Activated naive CD4-positive, alpha-beta T cell (primary cell): ENCODE data around the gene SYT9.

Source experiments
- DNase-seq, 4 experiments: peaks; one replicate each; lab custom pipeline; 2025; lab: John Stamatoyannopoulos, UW

Gene SYT9

GRCh38 chr11:7251836-7252682, at the start of gene SYT9:
Gene SYT9, plus strand, starts transcription at chr11:7251904. Its CDS starts 283 bp downstream, at chr11:7252187.
- DNase-seq: no peak

- DNase-seq: no peak
Observed at GRCh38 chr11:7202412-7202811, 49.3 kb upstream of the SYT9 start.

- no peak for DNase-seq
Observed at GRCh38 chr11:7204778-7205177, 46.9 kb upstream of the SYT9 start.

GRCh38 chr11:7208391-7208790, 43.3 kb upstream of the SYT9 start:
- DNase-seq: no peak

GRCh38 chr11:7219491-7219890, 32.2 kb upstream of the SYT9 start:
- DNase-seq: no peak

- DNase-seq: no peak
Observed at GRCh38 chr11:7220636-7221035, 31.1 kb upstream of the SYT9 start.

GRCh38 chr11:7222619-7223018, 29.1 kb upstream of the SYT9 start:
- no peak for DNase-seq

GRCh38 chr11:7239877-7240276, 11.8 kb upstream of the SYT9 start:
- no peak for DNase-seq

GRCh38 chr11:7245341-7245740, 6.4 kb upstream of the SYT9 start:
- DNase-seq: no peak

- DNase-seq: no peak
Observed at GRCh38 chr11:7246179-7246578, 5.5 kb upstream of the SYT9 start.

GRCh38 chr11:7250166-7250565, 1.5 kb upstream of the SYT9 start:
- DNase-seq: no peak

- DNase-seq: no peak
Observed at GRCh38 chr11:7251487-7251835, 243 bp upstream of the SYT9 start.

- DNase-seq: no peak
Observed at GRCh38 chr11:7252683-7253213, 1.0 kb downstream of the SYT9 start.

GRCh38 chr11:7253800-7254199, 2.1 kb downstream of the SYT9 start:
- DNase-seq: no peak

GRCh38 chr11:7254731-7255291, 3.1 kb downstream of the SYT9 start:
- no peak for DNase-seq

- no peak for DNase-seq
Observed at GRCh38 chr11:7256943-7257342, 5.2 kb downstream of the SYT9 start.

- no peak for DNase-seq
Observed at GRCh38 chr11:7257724-7258123, 6.0 kb downstream of the SYT9 start.

GRCh38 chr11:7261578-7261977, 9.9 kb downstream of the SYT9 start:
- DNase-seq: no peak

GRCh38 chr11:7262672-7263071, 11.0 kb downstream of the SYT9 start:
- DNase-seq: no peak

GRCh38 chr11:7263842-7264241, 12.1 kb downstream of the SYT9 start:
- no peak for DNase-seq

- DNase-seq: no peak
Observed at GRCh38 chr11:7268758-7269157, 17.1 kb downstream of the SYT9 start.

GRCh38 chr11:7270233-7270865, 18.6 kb downstream of the SYT9 start:
- DNase-seq: no peak

- DNase-seq: no peak
Observed at GRCh38 chr11:7272373-7272772, 20.7 kb downstream of the SYT9 start.
